Measurements from ENCODE around the gene POLR2E.

The POLR2E gene

DNA sequence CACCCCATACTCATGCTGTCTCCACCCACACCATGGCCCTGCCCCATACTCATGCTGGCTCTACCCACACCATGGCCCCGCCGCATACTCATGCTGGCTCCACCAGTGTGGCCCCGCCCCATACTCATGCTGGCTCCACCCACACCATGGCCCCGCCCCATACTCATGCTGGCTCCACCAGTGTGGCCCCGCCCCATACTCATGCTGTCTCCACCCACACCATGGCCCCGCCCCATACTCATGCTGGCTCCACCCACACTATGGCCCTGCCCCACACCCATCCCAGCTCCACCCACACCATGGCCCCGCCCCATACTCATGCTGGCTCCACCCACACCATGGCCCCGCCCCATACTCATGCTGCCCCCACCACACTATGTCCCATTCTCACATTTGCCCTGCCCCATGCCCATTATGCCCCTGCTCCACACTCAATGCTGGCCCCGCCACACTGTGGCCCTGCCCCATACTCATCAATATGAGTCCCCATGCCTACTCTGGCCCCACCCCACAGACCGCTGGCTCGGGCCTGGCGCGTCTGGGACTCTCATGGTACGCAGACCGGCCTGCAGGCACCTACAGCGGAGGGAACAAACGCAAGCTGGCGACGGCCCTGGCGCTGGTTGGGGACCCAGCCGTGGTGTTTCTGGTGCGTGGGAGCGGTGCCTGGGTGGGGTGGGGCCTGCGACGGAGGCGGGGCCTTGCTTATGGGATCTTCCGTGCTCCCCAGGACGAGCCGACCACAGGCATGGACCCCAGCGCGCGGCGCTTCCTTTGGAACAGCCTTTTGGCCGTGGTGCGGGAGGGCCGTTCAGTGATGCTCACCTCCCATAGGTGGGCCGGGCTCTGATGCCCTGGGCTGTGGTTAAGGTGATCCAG lies 31.9 kb downstream of the POLR2E start:
- H3K9me3 Mint-ChIP-seq, result no peaks in the 10 kb centered on the region
- no peak overlapping the region for H3K27ac Mint-ChIP-seq
- TF ChIP-seq, protein P1, sequence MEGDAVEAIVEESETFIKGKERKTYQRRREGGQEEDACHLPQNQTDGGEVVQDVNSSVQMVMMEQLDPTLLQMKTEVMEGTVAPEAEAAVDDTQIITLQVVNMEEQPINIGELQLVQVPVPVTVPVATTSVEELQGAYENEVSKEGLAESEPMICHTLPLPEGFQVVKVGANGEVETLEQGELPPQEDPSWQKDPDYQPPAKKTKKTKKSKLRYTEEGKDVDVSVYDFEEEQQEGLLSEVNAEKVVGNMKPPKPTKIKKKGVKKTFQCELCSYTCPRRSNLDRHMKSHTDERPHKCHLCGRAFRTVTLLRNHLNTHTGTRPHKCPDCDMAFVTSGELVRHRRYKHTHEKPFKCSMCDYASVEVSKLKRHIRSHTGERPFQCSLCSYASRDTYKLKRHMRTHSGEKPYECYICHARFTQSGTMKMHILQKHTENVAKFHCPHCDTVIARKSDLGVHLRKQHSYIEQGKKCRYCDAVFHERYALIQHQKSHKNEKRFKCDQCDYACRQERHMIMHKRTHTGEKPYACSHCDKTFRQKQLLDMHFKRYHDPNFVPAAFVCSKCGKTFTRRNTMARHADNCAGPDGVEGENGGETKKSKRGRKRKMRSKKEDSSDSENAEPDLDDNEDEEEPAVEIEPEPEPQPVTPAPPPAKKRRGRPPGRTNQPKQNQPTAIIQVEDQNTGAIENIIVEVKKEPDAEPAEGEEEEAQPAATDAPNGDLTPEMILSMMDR (IDR thresholded peaks at IDR 0.05; ENCODE audit: unreplicated experiment in 3 of 3), result no peak
- H3K4me3 Mint-ChIP-seq, result no peak overlapping the region
- peaks cover 46% of the 10 kb centered on the region for H3K27me3 Mint-ChIP-seq (ENCODE audit: low read depth)
- no peaks in the 10 kb centered on the region for H3K4me1 Mint-ChIP-seq
- H3K36me3 Mint-ChIP-seq (ENCODE audit: low read depth), result no peaks in the 10 kb centered on the region

DNA sequence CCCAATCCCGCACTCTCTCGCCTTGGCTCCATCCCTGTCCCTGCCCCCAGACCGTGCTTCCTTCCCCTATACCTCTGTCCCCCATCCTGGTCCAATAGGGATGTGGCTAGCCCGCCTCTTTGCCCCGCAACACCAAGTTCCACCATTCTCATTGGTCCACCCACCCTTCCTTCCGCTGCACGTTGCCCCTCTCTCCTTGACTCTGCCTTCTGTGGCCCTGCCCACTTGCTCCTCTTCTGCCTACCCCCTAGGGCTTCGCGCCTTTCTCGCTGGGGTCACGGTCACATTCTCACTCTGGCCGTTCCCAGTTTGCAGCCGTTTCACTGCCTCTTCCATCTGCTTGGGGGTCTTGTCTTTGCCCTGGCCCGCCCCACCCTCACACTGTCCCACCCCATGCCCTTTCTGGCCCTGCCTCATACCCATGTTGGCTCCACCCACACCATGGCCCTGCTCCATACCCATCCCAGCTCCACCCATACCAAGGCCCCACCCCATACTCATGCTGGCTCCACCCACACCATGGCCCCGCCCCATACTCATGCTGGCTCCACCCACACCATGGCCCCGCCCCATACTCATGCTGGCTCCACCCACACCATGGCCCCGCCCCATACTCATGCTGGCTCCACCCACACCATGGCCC lies 32.7 kb downstream of the POLR2E start:
- TF ChIP-seq, protein P1 (IDR thresholded peaks at IDR 0.05; ENCODE audit: unreplicated experiment in 3 of 3), result no peak
- no peak overlapping the region for H3K27ac Mint-ChIP-seq
- H3K36me3 Mint-ChIP-seq (ENCODE audit: low read depth), result peaks cover under 1% of the 10 kb centered on the region

DNA sequence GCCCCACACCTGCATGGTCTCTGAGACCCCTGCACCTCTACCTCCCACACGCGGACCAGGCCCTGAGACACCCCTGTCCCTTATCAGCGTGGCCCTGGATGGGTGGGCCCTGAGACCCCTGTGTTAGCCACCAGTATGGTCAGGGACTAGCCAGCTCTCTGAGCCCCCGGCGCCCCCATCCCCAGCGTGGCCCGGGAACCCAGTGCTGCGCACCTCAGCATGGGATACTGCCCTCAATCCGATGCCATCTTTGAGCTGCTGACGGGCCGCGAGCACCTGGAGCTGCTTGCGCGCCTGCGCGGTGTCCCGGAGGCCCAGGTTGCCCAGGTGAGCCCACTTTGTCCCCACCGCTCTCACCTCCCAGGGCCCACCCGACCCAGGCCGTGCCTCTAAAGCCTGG lies 33.2 kb downstream of the POLR2E start:
- Mint-ChIP-seq H3K9me3 (no peaks in the 10 kb centered on the region), H3K27ac (no peak overlapping the region), H3K4me3 (no peak overlapping the region), H3K27me3 (ENCODE audit: low read depth) (peaks cover 39% of the 10 kb centered on the region), H3K4me1 (no peaks in the 10 kb centered on the region), H3K36me3 (ENCODE audit: low read depth) (peaks cover 4% of the 10 kb centered on the region)
- TF ChIP-seq, protein P1 (IDR thresholded peaks at IDR 0.05; ENCODE audit: unreplicated experiment in 3 of 3), result no peak

More for the DNA sequence above, 32.7 kb downstream of the POLR2E start:
- no peaks in the 10 kb centered on the region for H3K9me3 Mint-ChIP-seq
- peaks cover 40% of the 10 kb centered on the region for H3K27me3 Mint-ChIP-seq (ENCODE audit: low read depth)
- no peak overlapping the region for H3K4me3 Mint-ChIP-seq
- no peaks in the 10 kb centered on the region for H3K4me1 Mint-ChIP-seq

DNA sequence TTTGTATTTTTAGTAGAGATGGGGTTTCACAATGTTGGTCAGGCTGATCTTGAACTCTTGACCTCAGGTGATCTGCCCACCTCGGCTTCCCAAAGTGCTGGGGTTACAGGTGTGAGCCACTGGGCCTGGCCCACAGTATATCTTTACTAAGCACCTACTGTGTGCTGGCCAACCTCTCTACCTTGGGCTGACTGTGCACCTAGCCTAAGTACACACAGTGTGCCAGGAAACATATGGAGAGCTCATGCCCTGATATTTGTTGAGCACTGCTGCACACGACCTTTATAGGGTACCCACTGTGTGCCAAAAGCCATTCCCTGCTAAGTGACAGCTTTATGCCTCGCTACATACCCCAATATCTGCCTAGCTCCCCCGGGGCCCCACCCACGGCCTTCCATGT lies 34.5 kb downstream of the POLR2E start:
- H3K4me3 Mint-ChIP-seq, result no peak overlapping the region
- peaks cover 4% of the 10 kb centered on the region for H3K36me3 Mint-ChIP-seq (ENCODE audit: low read depth)
- no peaks in the 10 kb centered on the region for H3K9me3 Mint-ChIP-seq
- H3K4me1 Mint-ChIP-seq, result no peaks in the 10 kb centered on the region
- H3K27ac Mint-ChIP-seq, result no peak overlapping the region
- H3K27me3 Mint-ChIP-seq (ENCODE audit: low read depth), result peaks cover 27% of the 10 kb centered on the region
- TF ChIP-seq, protein P1 (IDR thresholded peaks at IDR 0.05; ENCODE audit: unreplicated experiment in 3 of 3), result no peak

DNA sequence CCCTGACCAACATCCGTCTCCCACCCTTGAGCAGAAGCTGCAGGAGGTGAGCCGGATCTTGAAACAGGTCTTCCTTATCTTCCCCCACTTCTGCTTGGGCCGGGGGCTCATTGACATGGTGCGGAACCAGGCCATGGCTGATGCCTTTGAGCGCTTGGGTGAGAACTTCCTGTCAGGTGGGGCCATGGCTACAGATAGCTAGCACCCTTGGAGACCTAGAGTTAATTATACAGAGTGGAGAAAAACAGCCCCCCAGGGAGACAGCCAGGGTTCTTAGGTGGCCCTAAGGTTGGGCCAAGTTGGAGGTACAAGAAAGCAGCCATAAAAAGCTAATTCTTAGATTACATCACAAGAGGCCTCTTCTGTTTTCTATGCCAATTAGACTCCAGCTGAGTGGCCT lies 37.1 kb downstream of the POLR2E start:
- Mint-ChIP-seq H3K4me1 (no peaks in the 10 kb centered on the region), H3K27ac (no peak overlapping the region), H3K27me3 (ENCODE audit: low read depth) (peaks cover 11% of the 10 kb centered on the region), H3K4me3 (no peak overlapping the region), H3K9me3 (no peaks in the 10 kb centered on the region), H3K36me3 (ENCODE audit: low read depth) (peaks cover 4% of the 10 kb centered on the region)
- TF ChIP-seq, protein P1 (IDR thresholded peaks at IDR 0.05; ENCODE audit: unreplicated experiment in 3 of 3), result no peak
